Neural cell (in vitro differentiated cells): ENCODE measurements around the gene CSF2RB.

Experiments
- CTCF ChIP-seq: fragments of 450-650 bp; IDR thresholded peaks from 2 replicates; pipeline ENCODE4 v1.5.1; 2014; ENCODE audit warnings: antibody characterized with exemption, mild to moderate bottlenecking, moderate library complexity; ENCODE audit not compliant: poor library complexity, severe bottlenecking
- EP300 ChIP-seq: fragments of 450-650 bp; conservative IDR thresholded peaks from 2 replicates; pipeline ENCODE4 v1.6.1; 2014; ENCODE audit warnings: antibody characterized with exemption, mild to moderate bottlenecking, moderate library complexity; ENCODE audit not compliant: poor library complexity, severe bottlenecking
- EZH2 ChIP-seq: fragments of 200-600, 300-800 bp; shearing (Covaris generic), sonication (generic); IDR thresholded peaks from 2 replicates; pipeline ENCODE4 v1.6.1; 2014; ENCODE audit warnings: antibody characterized with exemption, low read length, borderline replicate concordance, mild to moderate bottlenecking; ENCODE audit not compliant: insufficient read depth, poor library complexity, severe bottlenecking
- MXI1 ChIP-seq: fragments of 450-650 bp; conservative IDR thresholded peaks from 2 replicates; pipeline ENCODE4 v1.6.1; 2014; ENCODE audit warnings: antibody characterized with exemption, mild to moderate bottlenecking; ENCODE audit not compliant: poor library complexity, severe bottlenecking
- POLR2AphosphoS5 ChIP-seq: IDR thresholded peaks from 2 replicates; pipeline ENCODE4 v1.6.1; 2012
- RAD21 ChIP-seq: fragments of 450-650 bp; conservative IDR thresholded peaks from 2 replicates; pipeline ENCODE4 v1.6.1; 2014; ENCODE audit warnings: antibody characterized with exemption, mild to moderate bottlenecking, moderate library complexity
- REST ChIP-seq: IDR thresholded peaks from 2 replicates; pipeline ENCODE4 v1.6.1; 2012; ENCODE audit warnings: borderline replicate concordance
- TAF1 ChIP-seq: IDR thresholded peaks from 2 replicates; pipeline ENCODE4 v1.6.1; 2012; ENCODE audit warnings: low read depth

GRCh38 chr22:36901411-36902142 lies 11.9 kb upstream of the CSF2RB start:
- no peak for TF ChIP-seq CTCF
- no peak for TF ChIP-seq POLR2AphosphoS5
- TF ChIP-seq MXI1: no peak
- no peak for TF ChIP-seq EZH2
- no peak for TF ChIP-seq RAD21
- TF ChIP-seq TAF1: no peak
- TF ChIP-seq EP300: no peak
- TF ChIP-seq REST: no peak
